ENCODE data around the gene RIOK1. TPM values are rescaled to one million over a fixed set of nuclear protein-coding genes. Genes with fewer than 3 reads are reported as not detected.
"Not testable (repeated sequence)": the region's sequence is repeated elsewhere in the genome, so short reads cannot be mapped to it uniquely, and the experiment has no call there.

The RIOK1 gene
- total RNA-seq, 1 donor from 2014 or later: 38.3 TPM

- no peaks in the 10 kb centered on the region for H3K9me3 Mint-ChIP-seq
- POLR2A ChIA-PET: no interaction called here
Measured at GRCh38 chr6:7449018-7449417, 59.4 kb downstream of the RIOK1 start.

DNA sequence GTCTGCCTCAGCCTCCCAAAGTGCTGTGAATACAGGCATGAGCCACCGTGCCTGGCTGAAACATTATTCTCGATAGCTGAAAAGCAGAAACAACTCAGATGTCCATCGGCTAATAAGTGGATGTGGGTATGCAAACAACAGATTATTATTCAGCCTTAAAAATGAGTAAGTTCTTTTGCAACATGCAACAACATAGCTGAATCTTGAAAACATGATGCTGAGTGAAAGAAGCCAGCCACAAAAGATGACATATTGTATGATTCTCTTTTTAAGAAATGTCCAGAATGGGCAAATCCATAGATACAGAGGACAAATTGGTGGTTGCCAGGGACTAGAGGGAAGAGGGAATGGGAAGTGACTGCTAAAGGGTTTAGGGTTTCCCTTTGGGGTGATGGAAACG lies 61.7 kb downstream of the RIOK1 start:
- no peak for ATAC-seq (ENCODE audit: low read depth)

More at GRCh38 chr6:7449018-7449417, 59.4 kb downstream of the RIOK1 start:
- no peak for DNase-seq
- no peak overlapping the region for H3K27ac Mint-ChIP-seq
- H3K27me3 Mint-ChIP-seq: peaks cover 9% of the 10 kb centered on the region
- no peak overlapping the region for H3K4me3 Mint-ChIP-seq
- H3K4me1 Mint-ChIP-seq: no peaks in the 10 kb centered on the region
- ATAC-seq (ENCODE audit: low read depth): no peak
- intact Hi-C loops (cut with micrococcal nuclease): no loop called here
- TF ChIP-seq, protein P1, sequence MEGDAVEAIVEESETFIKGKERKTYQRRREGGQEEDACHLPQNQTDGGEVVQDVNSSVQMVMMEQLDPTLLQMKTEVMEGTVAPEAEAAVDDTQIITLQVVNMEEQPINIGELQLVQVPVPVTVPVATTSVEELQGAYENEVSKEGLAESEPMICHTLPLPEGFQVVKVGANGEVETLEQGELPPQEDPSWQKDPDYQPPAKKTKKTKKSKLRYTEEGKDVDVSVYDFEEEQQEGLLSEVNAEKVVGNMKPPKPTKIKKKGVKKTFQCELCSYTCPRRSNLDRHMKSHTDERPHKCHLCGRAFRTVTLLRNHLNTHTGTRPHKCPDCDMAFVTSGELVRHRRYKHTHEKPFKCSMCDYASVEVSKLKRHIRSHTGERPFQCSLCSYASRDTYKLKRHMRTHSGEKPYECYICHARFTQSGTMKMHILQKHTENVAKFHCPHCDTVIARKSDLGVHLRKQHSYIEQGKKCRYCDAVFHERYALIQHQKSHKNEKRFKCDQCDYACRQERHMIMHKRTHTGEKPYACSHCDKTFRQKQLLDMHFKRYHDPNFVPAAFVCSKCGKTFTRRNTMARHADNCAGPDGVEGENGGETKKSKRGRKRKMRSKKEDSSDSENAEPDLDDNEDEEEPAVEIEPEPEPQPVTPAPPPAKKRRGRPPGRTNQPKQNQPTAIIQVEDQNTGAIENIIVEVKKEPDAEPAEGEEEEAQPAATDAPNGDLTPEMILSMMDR (IDR thresholded peaks at IDR 0.05): no peak
- no peaks in the 10 kb centered on the region for H3K36me3 Mint-ChIP-seq (ENCODE audit: low read depth)
- CTCF ChIA-PET: no interaction called here

DNA sequence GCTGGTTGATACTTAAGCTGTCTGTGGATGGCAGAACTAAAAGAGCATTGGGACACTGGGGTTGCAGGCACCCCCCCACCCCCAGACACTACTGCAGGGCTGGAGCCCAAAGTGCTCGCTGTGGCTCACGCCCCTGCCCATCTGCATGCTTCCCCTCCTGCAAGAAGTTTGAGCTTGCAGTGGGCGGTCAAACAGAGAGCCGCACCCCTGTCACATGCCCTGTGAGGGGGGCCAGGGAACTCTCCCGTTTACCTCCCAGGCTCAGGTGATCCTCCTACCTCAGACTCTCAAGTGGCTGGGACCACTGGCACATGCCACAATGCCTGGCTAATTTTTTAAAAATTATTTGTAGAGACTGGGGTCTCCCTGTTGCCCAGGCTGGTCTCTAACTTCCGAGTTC lies 63.3 kb downstream of the RIOK1 start:
- intact Hi-C loops (cut with micrococcal nuclease): no loop called here
- H3K9me3 Mint-ChIP-seq: no peaks in the 10 kb centered on the region
- no peak for ATAC-seq (ENCODE audit: low read depth)
- peaks cover 4% of the 10 kb centered on the region for H3K27me3 Mint-ChIP-seq
- H3K4me3 Mint-ChIP-seq: no peak overlapping the region
- ChIA-PET POLR2A (no interaction called here), CTCF (no interaction called here)
- TF ChIP-seq, protein P1 (IDR thresholded peaks at IDR 0.05): no peak
- no peaks in the 10 kb centered on the region for H3K36me3 Mint-ChIP-seq (ENCODE audit: low read depth)
- DNase-seq: no peak
- H3K4me1 Mint-ChIP-seq: no peaks in the 10 kb centered on the region
- no peak overlapping the region for H3K27ac Mint-ChIP-seq

More for the DNA sequence above, 61.7 kb downstream of the RIOK1 start:
- no peaks in the 10 kb centered on the region for H3K9me3 Mint-ChIP-seq
- H3K4me1 Mint-ChIP-seq: no peaks in the 10 kb centered on the region
- H3K36me3 Mint-ChIP-seq (ENCODE audit: low read depth): no peaks in the 10 kb centered on the region
- H3K27ac Mint-ChIP-seq: no peak overlapping the region
- ChIA-PET POLR2A (no interaction called here), CTCF (no interaction called here)
- peaks cover 2% of the 10 kb centered on the region for H3K27me3 Mint-ChIP-seq
- no peak for DNase-seq
- H3K4me3 Mint-ChIP-seq: no peak overlapping the region
- TF ChIP-seq, protein P1 (IDR thresholded peaks at IDR 0.05): no peak
- intact Hi-C loops (cut with micrococcal nuclease): no loop called here

DNA sequence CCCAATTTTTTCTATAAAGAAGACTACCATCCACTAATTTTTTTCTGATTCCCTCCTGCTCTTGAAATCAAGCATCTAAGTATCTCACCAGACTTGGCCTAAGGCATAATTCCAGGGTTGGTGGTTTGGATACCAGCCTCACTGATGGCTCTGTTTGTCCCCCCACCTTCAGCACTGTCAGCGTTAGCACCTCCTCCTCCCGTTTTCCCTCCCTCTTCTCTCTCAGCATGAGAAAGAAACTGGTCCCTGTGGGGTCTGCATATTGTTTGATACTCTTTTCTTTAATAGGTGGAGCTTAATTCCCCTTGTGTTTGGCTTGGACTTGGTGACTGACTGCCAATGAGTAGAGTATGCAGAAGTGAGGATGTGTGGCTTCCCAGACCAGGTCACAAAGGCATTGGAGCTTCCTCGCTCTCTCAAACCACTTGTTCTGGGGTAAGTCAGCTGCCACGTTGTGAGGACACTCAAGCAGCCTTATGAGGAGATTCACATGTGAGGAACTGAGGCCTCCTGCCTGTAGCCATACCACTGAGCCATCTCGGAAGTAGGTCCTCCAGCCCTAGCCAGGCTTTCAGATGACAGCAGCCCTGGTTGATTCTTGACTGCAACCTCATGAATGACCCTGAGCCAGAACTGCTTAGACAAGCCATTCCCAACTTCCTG lies 65.2 kb downstream of the RIOK1 start:
- no peaks in the 10 kb centered on the region for H3K36me3 Mint-ChIP-seq (ENCODE audit: low read depth)
- ChIA-PET CTCF (interaction anchor here (0.7 kb wide), 1 partner anchor 740 kb away, joined by 3 read pairs; no protein-coding TSS in a partner anchor), POLR2A (no interaction called here)
- H3K27me3 Mint-ChIP-seq: peaks cover 6% of the 10 kb centered on the region
- intact Hi-C loops (cut with micrococcal nuclease): no loop called here
- H3K4me3 Mint-ChIP-seq: no peak overlapping the region
- no peaks in the 10 kb centered on the region for H3K4me1 Mint-ChIP-seq
- TF ChIP-seq, protein P1 (IDR thresholded peaks at IDR 0.05): no peak
- H3K27ac Mint-ChIP-seq: no peak overlapping the region
- no peak for DNase-seq
- ATAC-seq (ENCODE audit: low read depth): no peak
- no peaks in the 10 kb centered on the region for H3K9me3 Mint-ChIP-seq

- H3K4me3 Mint-ChIP-seq; ATAC-seq (ENCODE audit: low read depth); H3K27ac Mint-ChIP-seq; H3K4me1 Mint-ChIP-seq; H3K36me3 Mint-ChIP-seq (ENCODE audit: low read depth); DNase-seq; intact Hi-C loops (cut with micrococcal nuclease); H3K27me3 Mint-ChIP-seq; POLR2A ChIA-PET; H3K9me3 Mint-ChIP-seq; CTCF ChIA-PET: not testable (repeated sequence)
Measured at GRCh38 chr6:7456302-7456701, 66.7 kb downstream of the RIOK1 start.

DNA sequence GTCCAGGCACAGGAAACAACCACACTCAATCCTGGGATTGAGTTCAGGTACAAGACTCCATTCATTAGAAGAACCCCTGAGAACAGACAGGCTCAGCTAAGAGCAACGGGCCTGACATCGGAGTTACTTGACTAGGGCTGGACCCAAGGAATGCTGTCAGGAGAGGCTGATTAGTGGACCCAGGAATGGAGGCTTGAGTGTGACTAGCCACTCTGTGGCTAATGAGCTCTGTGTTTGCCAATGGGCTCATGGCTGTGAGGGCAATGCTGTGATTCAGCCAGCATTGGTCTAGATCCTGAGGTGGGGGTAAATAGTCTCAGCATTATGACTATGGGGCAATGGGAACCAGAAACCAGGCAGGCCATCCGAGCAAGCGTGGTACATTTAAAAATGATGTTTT lies 71.8 kb downstream of the RIOK1 start:
- Mint-ChIP-seq H3K27me3 (peaks cover 9% of the 10 kb centered on the region), H3K4me3 (no peak overlapping the region), H3K9me3 (no peaks in the 10 kb centered on the region), H3K4me1 (no peaks in the 10 kb centered on the region), H3K36me3 (ENCODE audit: low read depth) (no peaks in the 10 kb centered on the region), H3K27ac (no peak overlapping the region)
- ChIA-PET POLR2A (no interaction called here), CTCF (no interaction called here)
- intact Hi-C loops (cut with micrococcal nuclease): no loop called here
- ATAC-seq (ENCODE audit: low read depth): no peak
- TF ChIP-seq, protein P1 (IDR thresholded peaks at IDR 0.05): no peak
- DNase-seq: no peak

Measured in activated B cell treated with CpG ODN at 0.5 μM for 24 hours (primary cell).